ENCODE measurements around the gene IRX6.

IRX6 gene

GRCh38 chr16:55323637-55324271, at the start of gene IRX6:
Gene IRX6 (plus strand): TSS chr16:55324203. CDS start chr16:55325092, 889 bp downstream.
- DNase-seq, result no peak

GRCh38 chr16:55274391-55274790, 49.6 kb upstream of the IRX6 start:
- DNase-seq, result no peak

GRCh38 chr16:55275167-55275566, 48.8 kb upstream of the IRX6 start:
- DNase-seq, result no peak

- DNase-seq, result no peak
Observed at GRCh38 chr16:55275869-55276268, 48.1 kb upstream of the IRX6 start.

- no peak for DNase-seq
Observed at GRCh38 chr16:55277536-55277935, 46.5 kb upstream of the IRX6 start.

- no peak for DNase-seq
Observed at GRCh38 chr16:55279598-55279997, 44.4 kb upstream of the IRX6 start.

- DNase-seq, result no peak
Observed at GRCh38 chr16:55280587-55280986, 43.4 kb upstream of the IRX6 start.

GRCh38 chr16:55282441-55282840, 41.6 kb upstream of the IRX6 start:
- no peak for DNase-seq

- no peak for DNase-seq
Observed at GRCh38 chr16:55283812-55284717, 39.9 kb upstream of the IRX6 start.

- DNase-seq, result no peak
Observed at GRCh38 chr16:55284718-55285099, 39.3 kb upstream of the IRX6 start.

- no peak for DNase-seq
Observed at GRCh38 chr16:55285586-55285985, 38.4 kb upstream of the IRX6 start.

GRCh38 chr16:55289353-55289752, 34.6 kb upstream of the IRX6 start:
- DNase-seq, result no peak

- no peak for DNase-seq
Observed at GRCh38 chr16:55291847-55292246, 32.2 kb upstream of the IRX6 start.

GRCh38 chr16:55292491-55292890, 31.5 kb upstream of the IRX6 start:
- DNase-seq, result no peak

- no peak for DNase-seq
Observed at GRCh38 chr16:55294129-55294528, 29.9 kb upstream of the IRX6 start.

- no peak for DNase-seq
Observed at GRCh38 chr16:55294931-55295342, 29.1 kb upstream of the IRX6 start.

- no peak for DNase-seq
Observed at GRCh38 chr16:55297062-55297909, 26.7 kb upstream of the IRX6 start.

GRCh38 chr16:55297910-55298479, 26.0 kb upstream of the IRX6 start:
- no peak for DNase-seq

- DNase-seq, result no peak
Observed at GRCh38 chr16:55301385-55302008, 22.5 kb upstream of the IRX6 start.

GRCh38 chr16:55302635-55303034, 21.4 kb upstream of the IRX6 start:
- DNase-seq, result no peak

GRCh38 chr16:55308973-55309372, 15.0 kb upstream of the IRX6 start:
- DNase-seq, result no peak

GRCh38 chr16:55322327-55322726, 1.7 kb upstream of the IRX6 start:
- DNase-seq, result no peak
